Ishikawa (cell line): Measurements from ENCODE around the gene CCDC154.

Source experiments
- CEBPB ChIP-seq: IDR thresholded peaks from 2 replicates; pipeline ENCODE4 v1.6.1; 2012
- CREB1 ChIP-seq: IDR thresholded peaks from 2 replicates; pipeline ENCODE4 v1.6.1; 2012; ENCODE audit warnings: low read depth
- EGR1 ChIP-seq: IDR thresholded peaks from 2 replicates; pipeline ENCODE4 v1.6.1; 2012
- EP300 ChIP-seq: IDR thresholded peaks from 2 replicates; pipeline ENCODE4 v1.6.1; 2012; ENCODE audit warnings: borderline replicate concordance
- FOXM1 ChIP-seq: IDR thresholded peaks from 2 replicates; pipeline ENCODE4 v1.6.1; 2012; ENCODE audit warnings: low read depth, borderline replicate concordance
- NFIC ChIP-seq: IDR thresholded peaks from 2 replicates; pipeline ENCODE4 v1.6.1; 2012
- RAD21 ChIP-seq: IDR thresholded peaks from 2 replicates; pipeline ENCODE4 v1.6.1; 2012; ENCODE audit warnings: low read depth
- TAF1 ChIP-seq: IDR thresholded peaks from 2 replicates; pipeline ENCODE4 v1.6.1; 2012; ENCODE audit warnings: low read depth, mild to moderate bottlenecking
- TCF12 ChIP-seq: IDR thresholded peaks from 2 replicates; pipeline ENCODE4 v1.6.1; 2012; ENCODE audit warnings: low read depth
- TEAD4 ChIP-seq: IDR thresholded peaks from 2 replicates; pipeline ENCODE4 v1.6.1; 2012
- YY1 ChIP-seq: IDR thresholded peaks from 2 replicates; pipeline ENCODE4 v1.6.1; 2012; ENCODE audit warnings: low read depth
- ZBTB7A ChIP-seq: IDR thresholded peaks from 2 replicates; pipeline ENCODE4 v1.6.1; 2012; ENCODE audit warnings: low read depth
- TF ChIP-seq, protein P1 (sequence below): IDR thresholded peaks from 2 replicates; pipeline ENCODE4 v1.6.1; 2012
- TF ChIP-seq, protein P2 (sequence below): IDR thresholded peaks from 2 replicates; pipeline ENCODE4 v1.6.1; 2012; ENCODE audit warnings: low read depth, mild to moderate bottlenecking
- TF ChIP-seq, protein P3 (sequence below): IDR thresholded peaks from 2 replicates; pipeline ENCODE4 v1.6.1; 2012

Gene CCDC154

DNA sequence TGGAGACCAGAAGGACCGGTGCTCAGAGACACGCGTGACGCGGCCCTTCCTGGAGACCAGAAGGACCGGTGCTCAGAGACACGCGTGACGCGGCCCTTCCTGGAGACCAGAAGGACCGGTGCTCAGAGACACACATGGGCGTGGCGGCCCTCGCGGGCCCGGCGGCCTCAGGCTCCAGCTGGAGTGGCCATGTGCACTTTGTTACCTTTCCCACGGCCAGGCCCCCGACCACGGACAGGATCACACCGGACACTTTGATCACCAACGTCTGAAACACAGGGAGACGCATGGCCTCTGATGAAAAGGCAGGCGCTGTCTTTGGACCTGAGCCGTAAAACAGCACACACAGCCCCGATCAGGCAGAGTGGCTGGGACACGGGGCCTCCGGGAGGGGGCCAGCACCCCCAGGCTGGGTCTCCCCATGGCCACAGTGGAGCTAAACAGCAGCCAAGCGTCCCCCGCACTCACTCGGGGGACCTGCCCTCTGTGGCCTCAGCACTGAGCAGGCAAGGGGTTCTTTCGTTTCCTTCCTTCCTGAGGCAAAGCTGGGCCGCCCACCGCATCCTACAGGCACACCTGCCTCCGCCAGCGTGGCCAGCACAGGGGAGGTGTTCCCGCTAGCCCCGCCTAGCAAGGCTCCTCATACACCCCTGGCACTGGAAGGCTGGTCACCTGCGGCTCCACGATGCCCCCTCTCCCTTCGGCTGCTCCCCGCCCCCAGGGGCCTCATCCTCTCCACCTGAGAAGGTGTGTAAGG, 13.3 kb upstream of the CCDC154 start:
- TF ChIP-seq, protein P1, sequence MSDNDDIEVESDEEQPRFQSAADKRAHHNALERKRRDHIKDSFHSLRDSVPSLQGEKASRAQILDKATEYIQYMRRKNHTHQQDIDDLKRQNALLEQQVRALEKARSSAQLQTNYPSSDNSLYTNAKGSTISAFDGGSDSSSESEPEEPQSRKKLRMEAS, result no peak
- TF ChIP-seq TCF12, result no peak
- TF ChIP-seq, protein P2, sequence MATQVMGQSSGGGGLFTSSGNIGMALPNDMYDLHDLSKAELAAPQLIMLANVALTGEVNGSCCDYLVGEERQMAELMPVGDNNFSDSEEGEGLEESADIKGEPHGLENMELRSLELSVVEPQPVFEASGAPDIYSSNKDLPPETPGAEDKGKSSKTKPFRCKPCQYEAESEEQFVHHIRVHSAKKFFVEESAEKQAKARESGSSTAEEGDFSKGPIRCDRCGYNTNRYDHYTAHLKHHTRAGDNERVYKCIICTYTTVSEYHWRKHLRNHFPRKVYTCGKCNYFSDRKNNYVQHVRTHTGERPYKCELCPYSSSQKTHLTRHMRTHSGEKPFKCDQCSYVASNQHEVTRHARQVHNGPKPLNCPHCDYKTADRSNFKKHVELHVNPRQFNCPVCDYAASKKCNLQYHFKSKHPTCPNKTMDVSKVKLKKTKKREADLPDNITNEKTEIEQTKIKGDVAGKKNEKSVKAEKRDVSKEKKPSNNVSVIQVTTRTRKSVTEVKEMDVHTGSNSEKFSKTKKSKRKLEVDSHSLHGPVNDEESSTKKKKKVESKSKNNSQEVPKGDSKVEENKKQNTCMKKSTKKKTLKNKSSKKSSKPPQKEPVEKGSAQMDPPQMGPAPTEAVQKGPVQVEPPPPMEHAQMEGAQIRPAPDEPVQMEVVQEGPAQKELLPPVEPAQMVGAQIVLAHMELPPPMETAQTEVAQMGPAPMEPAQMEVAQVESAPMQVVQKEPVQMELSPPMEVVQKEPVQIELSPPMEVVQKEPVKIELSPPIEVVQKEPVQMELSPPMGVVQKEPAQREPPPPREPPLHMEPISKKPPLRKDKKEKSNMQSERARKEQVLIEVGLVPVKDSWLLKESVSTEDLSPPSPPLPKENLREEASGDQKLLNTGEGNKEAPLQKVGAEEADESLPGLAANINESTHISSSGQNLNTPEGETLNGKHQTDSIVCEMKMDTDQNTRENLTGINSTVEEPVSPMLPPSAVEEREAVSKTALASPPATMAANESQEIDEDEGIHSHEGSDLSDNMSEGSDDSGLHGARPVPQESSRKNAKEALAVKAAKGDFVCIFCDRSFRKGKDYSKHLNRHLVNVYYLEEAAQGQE, result no peak
- TF ChIP-seq, protein P3, sequence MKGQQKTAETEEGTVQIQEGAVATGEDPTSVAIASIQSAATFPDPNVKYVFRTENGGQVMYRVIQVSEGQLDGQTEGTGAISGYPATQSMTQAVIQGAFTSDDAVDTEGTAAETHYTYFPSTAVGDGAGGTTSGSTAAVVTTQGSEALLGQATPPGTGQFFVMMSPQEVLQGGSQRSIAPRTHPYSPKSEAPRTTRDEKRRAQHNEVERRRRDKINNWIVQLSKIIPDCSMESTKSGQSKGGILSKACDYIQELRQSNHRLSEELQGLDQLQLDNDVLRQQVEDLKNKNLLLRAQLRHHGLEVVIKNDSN, result no peak

DNA sequence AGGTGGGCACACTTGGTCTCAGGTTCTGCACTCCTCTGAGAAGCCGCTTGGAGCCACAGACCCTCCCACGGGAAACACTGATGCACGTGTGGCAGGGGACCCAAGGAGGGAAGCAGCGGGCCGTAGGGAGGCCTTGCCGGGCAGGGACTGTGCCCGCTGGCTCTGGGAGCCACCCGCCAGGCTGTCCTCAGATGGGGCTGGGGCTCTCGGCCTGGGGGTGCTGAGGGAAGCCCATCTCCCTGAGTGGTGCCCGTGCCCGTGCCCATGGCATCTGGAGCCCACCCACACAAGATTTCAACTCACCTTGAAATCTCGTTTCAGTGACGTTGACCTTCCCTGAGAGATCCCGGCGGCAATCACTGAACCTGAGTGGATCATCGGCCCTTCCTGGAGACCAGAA, 12.6 kb upstream of the CCDC154 start:
- TF ChIP-seq EP300, result no peak
- no peak for TF ChIP-seq EGR1
- no peak for TF ChIP-seq CREB1
- TF ChIP-seq ZBTB7A, result no peak
- TF ChIP-seq YY1, result no peak
- no peak for TF ChIP-seq FOXM1
- TF ChIP-seq, protein P2, result no peak
- TF ChIP-seq TCF12, result no peak
- TF ChIP-seq, protein P3, result no peak
- TF ChIP-seq RAD21, result no peak
- TF ChIP-seq, protein P1, result no peak
- no peak for TF ChIP-seq TEAD4
- no peak for TF ChIP-seq NFIC

DNA sequence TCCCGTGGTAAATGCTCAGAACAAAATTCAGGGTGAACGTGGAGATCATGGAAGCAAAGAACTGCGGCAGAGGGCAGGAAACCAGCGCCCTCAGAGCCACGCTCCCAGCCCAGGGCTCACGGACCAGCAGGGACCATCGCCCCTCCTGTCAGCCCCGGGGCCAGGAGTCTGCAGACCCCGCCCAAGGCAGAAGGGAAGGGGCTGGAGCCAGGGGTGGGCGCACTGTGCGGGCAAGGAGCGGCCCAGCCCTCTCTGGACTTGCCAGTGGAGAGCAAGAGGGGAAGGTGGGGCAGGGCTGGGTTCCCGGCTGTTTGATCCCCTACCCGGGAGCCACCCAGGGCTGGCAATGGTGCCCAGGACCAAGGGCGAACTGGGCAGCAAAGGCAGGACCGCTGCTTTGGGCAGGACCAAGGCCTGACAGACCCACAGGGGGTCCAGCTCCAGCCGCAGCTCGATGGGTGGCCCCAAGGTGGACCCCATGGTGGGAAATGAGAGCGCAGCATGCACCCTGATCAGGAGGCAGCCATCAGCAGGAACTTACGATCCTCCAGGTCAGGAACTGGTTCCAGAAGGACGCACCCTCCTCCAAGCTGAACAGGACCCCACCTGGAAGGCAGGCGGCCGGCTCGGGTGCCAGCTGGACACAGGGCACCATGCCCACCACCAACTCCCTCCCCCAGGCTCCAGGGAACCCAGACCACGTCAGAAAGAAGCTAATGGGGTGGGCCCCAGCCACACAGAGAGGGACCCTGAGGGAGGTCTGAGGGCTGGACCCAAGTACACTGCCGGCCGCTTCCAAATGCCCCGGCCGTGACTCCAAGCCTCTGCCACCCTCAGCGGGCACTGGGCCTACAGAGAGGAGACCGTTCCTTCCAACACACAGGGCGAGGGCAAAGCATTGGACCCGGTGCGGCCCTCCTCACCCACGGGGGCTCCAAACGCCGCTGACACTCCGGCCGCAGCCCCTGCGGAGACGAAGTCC, 11.1 kb upstream of the CCDC154 start:
- TF ChIP-seq, protein P2, result no peak
- TF ChIP-seq RAD21, result no peak
- TF ChIP-seq EGR1, result no peak
- no peak for TF ChIP-seq CREB1
- no peak for TF ChIP-seq EP300
- no peak for TF ChIP-seq TAF1
- TF ChIP-seq CEBPB, result no peak
- TF ChIP-seq TCF12, result no peak

DNA sequence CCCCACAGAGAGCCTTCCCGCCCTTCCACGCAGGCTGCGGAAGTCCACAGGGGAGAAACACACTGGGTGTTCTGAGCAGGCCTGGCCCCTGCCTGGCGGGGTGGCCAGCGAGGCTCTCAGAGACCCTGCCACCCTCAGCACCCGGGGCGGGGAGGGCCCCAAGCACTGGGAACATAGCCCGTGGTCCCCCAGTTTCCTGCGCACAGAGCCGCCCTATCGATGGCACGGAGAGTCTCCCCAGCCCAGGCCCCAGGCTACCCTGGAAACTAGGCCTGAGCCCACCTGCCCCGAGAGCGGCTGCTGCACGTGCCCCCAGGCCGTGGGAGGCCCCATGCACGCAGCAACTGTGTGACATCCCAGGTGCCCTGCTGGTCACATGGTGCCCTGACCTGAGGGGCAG, 10.2 kb upstream of the CCDC154 start:
- no peak for TF ChIP-seq ZBTB7A
- TF ChIP-seq, protein P2, result no peak
- no peak for TF ChIP-seq TAF1
- no peak for TF ChIP-seq CEBPB
- TF ChIP-seq RAD21, result no peak
- TF ChIP-seq NFIC, result no peak
- TF ChIP-seq, protein P3, result no peak
- no peak for TF ChIP-seq EGR1
- no peak for TF ChIP-seq TEAD4
- TF ChIP-seq CREB1, result no peak
- TF ChIP-seq TCF12, result no peak
- TF ChIP-seq FOXM1, result no peak
- TF ChIP-seq, protein P1, result no peak
